HL-60 (cell line): ENCODE data around the gene FBXL2.

Experiments used
- DNase-seq, 2 experiments: peaks; one replicate each; pipeline ENCODE4 v3.0.0-alpha.2; 2010 to 2020; ENCODE audit warnings: low read depth in 1 of 2, low spot score in 1 of 2
- H3K27ac ChIP-seq: fragments of 250-450 bp; sonication (Bioruptor Pico); replicated peaks from 2 replicates; pipeline ENCODE4 v1.5.1; 2020; ENCODE audit warnings: mild to moderate bottlenecking, moderate library complexity
- H3K27me3 ChIP-seq: fragments of 250-450 bp; sonication (Bioruptor Pico); 2 replicates; pipeline ENCODE4 v1.5.1; 2021; ENCODE audit warnings: mild to moderate bottlenecking, moderate library complexity; ENCODE audit not compliant: insufficient read depth, poor library complexity, severe bottlenecking
- H3K4me3 ChIP-seq: replicated peaks from 2 replicates; pipeline ENCODE4 v1.5.1; 2011; ENCODE audit warnings: mild to moderate bottlenecking, control low read depth, low read length; ENCODE audit not compliant: insufficient read depth
- GABPA ChIP-seq: IDR thresholded peaks from 2 replicates; pipeline ENCODE4 v1.6.1; 2012; ENCODE audit warnings: low read depth
- POLR2AphosphoS5 ChIP-seq: IDR thresholded peaks from 2 replicates; pipeline ENCODE4 v1.6.1; 2012; ENCODE audit warnings: low read depth
- SPI1 ChIP-seq: IDR thresholded peaks from 2 replicates; pipeline ENCODE4 v1.6.1; 2012; ENCODE audit warnings: low read depth, mild to moderate bottlenecking, borderline replicate concordance
- TF ChIP-seq, protein P1 (sequence below): IDR thresholded peaks from one replicate; pipeline ENCODE4 v1.5.1; 2011; ENCODE audit warnings: low read length, control low read depth, inconsistent platforms; ENCODE audit not compliant: insufficient read depth
- TF ChIP-seq, protein P2 (sequence below): IDR thresholded peaks from 2 replicates; pipeline ENCODE4 v1.6.1; 2012; ENCODE audit warnings: low read depth; ENCODE audit not compliant: insufficient replicate concordance

FBXL2 gene

DNA sequence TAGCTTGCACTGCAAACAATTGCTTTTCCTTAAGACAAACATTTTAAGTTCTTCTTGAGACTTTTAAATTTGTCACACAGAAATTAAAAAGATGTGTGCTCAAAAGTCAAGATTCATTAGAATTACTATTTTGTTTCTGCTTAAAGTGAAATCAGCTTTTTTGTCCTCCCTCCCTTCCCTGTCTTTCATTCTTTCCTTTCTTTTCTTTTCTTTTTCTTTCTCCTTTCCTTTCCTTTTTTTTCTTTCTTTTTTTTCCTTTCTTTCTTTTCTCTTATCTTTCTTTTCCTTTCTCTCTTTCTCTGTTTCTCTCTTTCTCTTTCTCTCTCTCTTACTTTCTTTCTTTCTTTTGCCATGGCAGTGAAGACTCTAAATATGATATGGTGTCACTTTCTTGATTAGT, 37.8 kb downstream of the FBXL2 start:
- no peak overlapping the region for H3K4me3 ChIP-seq
- TF ChIP-seq SPI1 (no peak), POLR2AphosphoS5 (no peak), GABPA (no peak)
- TF ChIP-seq, protein P1, sequence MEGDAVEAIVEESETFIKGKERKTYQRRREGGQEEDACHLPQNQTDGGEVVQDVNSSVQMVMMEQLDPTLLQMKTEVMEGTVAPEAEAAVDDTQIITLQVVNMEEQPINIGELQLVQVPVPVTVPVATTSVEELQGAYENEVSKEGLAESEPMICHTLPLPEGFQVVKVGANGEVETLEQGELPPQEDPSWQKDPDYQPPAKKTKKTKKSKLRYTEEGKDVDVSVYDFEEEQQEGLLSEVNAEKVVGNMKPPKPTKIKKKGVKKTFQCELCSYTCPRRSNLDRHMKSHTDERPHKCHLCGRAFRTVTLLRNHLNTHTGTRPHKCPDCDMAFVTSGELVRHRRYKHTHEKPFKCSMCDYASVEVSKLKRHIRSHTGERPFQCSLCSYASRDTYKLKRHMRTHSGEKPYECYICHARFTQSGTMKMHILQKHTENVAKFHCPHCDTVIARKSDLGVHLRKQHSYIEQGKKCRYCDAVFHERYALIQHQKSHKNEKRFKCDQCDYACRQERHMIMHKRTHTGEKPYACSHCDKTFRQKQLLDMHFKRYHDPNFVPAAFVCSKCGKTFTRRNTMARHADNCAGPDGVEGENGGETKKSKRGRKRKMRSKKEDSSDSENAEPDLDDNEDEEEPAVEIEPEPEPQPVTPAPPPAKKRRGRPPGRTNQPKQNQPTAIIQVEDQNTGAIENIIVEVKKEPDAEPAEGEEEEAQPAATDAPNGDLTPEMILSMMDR, result no peak
- TF ChIP-seq, protein P2, sequence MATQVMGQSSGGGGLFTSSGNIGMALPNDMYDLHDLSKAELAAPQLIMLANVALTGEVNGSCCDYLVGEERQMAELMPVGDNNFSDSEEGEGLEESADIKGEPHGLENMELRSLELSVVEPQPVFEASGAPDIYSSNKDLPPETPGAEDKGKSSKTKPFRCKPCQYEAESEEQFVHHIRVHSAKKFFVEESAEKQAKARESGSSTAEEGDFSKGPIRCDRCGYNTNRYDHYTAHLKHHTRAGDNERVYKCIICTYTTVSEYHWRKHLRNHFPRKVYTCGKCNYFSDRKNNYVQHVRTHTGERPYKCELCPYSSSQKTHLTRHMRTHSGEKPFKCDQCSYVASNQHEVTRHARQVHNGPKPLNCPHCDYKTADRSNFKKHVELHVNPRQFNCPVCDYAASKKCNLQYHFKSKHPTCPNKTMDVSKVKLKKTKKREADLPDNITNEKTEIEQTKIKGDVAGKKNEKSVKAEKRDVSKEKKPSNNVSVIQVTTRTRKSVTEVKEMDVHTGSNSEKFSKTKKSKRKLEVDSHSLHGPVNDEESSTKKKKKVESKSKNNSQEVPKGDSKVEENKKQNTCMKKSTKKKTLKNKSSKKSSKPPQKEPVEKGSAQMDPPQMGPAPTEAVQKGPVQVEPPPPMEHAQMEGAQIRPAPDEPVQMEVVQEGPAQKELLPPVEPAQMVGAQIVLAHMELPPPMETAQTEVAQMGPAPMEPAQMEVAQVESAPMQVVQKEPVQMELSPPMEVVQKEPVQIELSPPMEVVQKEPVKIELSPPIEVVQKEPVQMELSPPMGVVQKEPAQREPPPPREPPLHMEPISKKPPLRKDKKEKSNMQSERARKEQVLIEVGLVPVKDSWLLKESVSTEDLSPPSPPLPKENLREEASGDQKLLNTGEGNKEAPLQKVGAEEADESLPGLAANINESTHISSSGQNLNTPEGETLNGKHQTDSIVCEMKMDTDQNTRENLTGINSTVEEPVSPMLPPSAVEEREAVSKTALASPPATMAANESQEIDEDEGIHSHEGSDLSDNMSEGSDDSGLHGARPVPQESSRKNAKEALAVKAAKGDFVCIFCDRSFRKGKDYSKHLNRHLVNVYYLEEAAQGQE, result no peak
- H3K27me3 ChIP-seq, result no peaks in the 10 kb centered on the region
- H3K27ac ChIP-seq, result no peak overlapping the region
- DNase-seq, result no peak

DNA sequence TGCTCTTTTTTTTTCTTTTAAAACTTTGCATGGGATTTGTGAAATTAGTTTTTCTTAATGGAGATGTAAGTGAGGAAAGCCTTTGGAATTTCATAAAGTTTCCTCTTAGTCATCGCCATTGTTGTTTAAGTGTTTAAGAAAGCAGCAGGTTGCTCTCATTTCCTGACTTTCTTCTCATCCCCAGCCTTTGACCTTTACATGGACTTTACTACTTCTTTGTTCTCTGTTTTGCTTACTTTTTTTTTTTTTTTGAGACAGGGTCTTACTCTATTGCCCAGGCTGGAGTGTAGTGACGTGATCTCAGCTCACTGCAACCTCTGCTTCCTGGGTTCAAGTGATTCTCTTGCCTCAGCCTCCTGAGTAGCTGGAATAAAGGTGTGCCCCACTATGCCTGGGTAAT, 38.6 kb downstream of the FBXL2 start:
- H3K27ac ChIP-seq, result no peak overlapping the region
- TF ChIP-seq SPI1 (no peak), GABPA (no peak), POLR2AphosphoS5 (no peak)
- TF ChIP-seq, protein P2, result no peak
- TF ChIP-seq, protein P1, result no peak

DNA sequence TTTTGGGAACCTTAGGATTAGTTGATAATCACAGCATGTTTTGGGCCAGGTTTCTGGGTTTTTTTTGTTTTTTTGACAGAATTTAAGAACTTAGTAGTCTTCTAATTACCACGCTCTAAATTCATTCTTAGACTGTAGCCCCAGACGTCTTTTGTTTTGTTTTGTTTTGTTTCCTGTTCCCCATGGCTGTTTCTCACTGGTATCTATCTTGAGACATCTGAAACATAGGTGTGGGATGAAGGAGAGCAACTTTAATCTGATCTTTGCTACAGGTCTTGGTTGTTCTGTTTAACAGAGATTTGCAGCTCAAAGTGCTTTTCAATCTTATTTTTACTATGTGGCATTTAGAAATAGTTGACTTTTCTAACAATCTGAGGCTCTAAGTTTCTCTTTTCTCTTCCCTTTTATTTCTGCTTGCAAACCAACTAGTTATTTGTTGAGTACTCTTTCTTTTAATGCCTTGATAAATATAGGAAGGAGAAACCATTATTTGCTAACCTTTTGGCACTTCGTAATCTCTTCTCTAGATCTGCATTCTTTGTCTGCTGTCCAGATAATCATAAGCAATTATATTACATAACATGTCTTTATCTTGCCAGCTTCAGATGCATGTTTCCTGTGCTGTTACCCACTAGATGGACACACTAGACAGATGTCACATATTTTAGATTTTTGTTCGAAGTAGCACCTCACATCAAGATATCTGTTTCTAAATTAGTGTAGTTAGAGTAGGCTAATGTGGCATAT, 40.9 kb downstream of the FBXL2 start:
- TF ChIP-seq, protein P1, result no peak
- TF ChIP-seq, protein P2, result no peak
- TF ChIP-seq SPI1 (no peak), POLR2AphosphoS5 (no peak), GABPA (no peak)
- DNase-seq, result no peak
- no peak overlapping the region for H3K27ac ChIP-seq
- H3K27me3 ChIP-seq, result no peaks in the 10 kb centered on the region
- no peak overlapping the region for H3K4me3 ChIP-seq

More for the DNA sequence above, 38.6 kb downstream of the FBXL2 start:
- Histone ChIP-seq H3K4me3 (no peak overlapping the region), H3K27me3 (no peaks in the 10 kb centered on the region)
- no peak for DNase-seq
